NT2/D1 (cell line): ENCODE results near the gene SLC25A39.

Experiments used
- DNase-seq: peaks from one replicate; pipeline ENCODE4 v3.0.0-alpha.2; 2011; ENCODE audit warnings: low read depth, low spot score
- H3K27me3 ChIP-seq: 2 replicates; pipeline ENCODE4 v1.6.0; 2011; ENCODE audit warnings: mild to moderate bottlenecking; ENCODE audit not compliant: insufficient read length, insufficient read depth
- H3K36me3 ChIP-seq: 2 replicates; pipeline ENCODE4 v1.6.1; 2011; ENCODE audit warnings: mild to moderate bottlenecking, low read length, mixed read lengths; ENCODE audit not compliant: insufficient read depth, insufficient read length
- H3K4me1 ChIP-seq: 2 replicates; pipeline ENCODE4 v1.5.1; 2011; ENCODE audit not compliant: insufficient read depth, insufficient read length
- H3K4me3 ChIP-seq: 2 replicates; pipeline ENCODE4 v1.5.1; 2011; ENCODE audit warnings: low read depth; ENCODE audit not compliant: insufficient read length
- H3K9ac ChIP-seq: 2 replicates; pipeline ENCODE4 v1.6.0; 2011; ENCODE audit warnings: low read depth; ENCODE audit not compliant: insufficient read length
- H3K9me3 ChIP-seq: 2 replicates; pipeline ENCODE4 v1.5.1; 2011; ENCODE audit warnings: mild to moderate bottlenecking, low read length; ENCODE audit not compliant: insufficient read depth
- SUZ12 ChIP-seq: IDR thresholded peaks from 2 replicates; pipeline ENCODE4 v1.6.1; 2011; ENCODE audit not compliant: insufficient read length, insufficient read depth; ENCODE audit errors: extremely low read depth
- YY1 ChIP-seq: IDR thresholded peaks from 2 replicates; pipeline ENCODE4 v1.6.1; 2011; ENCODE audit not compliant: insufficient read length, insufficient read depth
- ZNF274 ChIP-seq: IDR thresholded peaks from 2 replicates; pipeline ENCODE4 v1.6.1; 2011; ENCODE audit warnings: mild to moderate bottlenecking, low read depth, low read length

The SLC25A39 gene

DNA sequence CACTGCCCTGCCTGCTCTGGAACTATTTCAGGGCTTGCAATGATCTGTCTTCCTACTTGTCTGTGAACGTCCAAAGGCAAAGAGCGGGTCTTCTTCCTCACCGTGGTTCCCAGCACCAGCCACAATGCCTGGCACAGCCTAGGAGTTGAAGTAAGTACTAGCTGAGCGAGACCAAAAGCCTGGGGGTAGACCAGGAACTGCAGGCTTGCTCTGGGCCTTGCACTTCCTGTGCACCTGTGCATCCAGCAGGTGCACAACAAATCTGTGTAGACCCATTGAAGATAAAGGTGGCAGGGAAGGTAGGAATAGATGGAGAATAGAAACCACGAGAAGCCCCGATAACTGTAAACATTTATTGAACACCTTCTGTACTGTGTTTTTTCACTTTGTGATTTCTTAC, 34.4 kb upstream of the SLC25A39 start:
- Histone ChIP-seq H3K4me1 (peaks cover 24% of the 10 kb centered on the region), H3K9ac (no peak overlapping the region), H3K4me3 (no peak overlapping the region), H3K27me3 (peaks cover 2% of the 10 kb centered on the region), H3K36me3 (peaks cover 36% of the 10 kb centered on the region), H3K9me3 (no peaks in the 10 kb centered on the region)
- no peak for DNase-seq
- TF ChIP-seq ZNF274: no peak
- no peak for TF ChIP-seq YY1
- TF ChIP-seq SUZ12: no peak

DNA sequence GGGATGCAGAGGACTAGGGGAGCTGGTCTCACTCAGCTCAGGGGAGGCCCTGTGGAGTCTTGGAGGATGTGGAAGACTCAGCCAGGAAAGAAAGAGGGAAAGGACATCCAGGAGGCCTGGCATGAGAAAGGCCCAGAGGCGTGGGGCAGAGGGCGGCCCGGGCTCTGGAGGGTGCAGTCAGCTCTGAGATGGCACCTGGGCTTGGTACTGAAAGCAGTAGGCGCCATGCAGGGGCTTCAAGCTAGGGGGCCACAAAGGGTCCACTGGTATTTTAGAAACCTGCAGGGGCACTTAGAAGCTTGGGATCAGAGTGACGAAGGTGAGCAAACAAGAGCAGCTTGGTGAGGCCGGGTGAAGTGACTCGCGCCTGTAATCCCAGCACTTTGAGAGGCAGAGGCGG, 33.4 kb upstream of the SLC25A39 start:
- H3K9me3 ChIP-seq: no peaks in the 10 kb centered on the region
- peaks cover 37% of the 10 kb centered on the region for H3K36me3 ChIP-seq
- H3K9ac ChIP-seq: no peak overlapping the region
- H3K27me3 ChIP-seq: no peaks in the 10 kb centered on the region
- peaks cover 24% of the 10 kb centered on the region for H3K4me1 ChIP-seq
- no peak for DNase-seq
- H3K4me3 ChIP-seq: no peak overlapping the region
- TF ChIP-seq SUZ12 (no peak), ZNF274 (no peak), YY1 (no peak)

DNA sequence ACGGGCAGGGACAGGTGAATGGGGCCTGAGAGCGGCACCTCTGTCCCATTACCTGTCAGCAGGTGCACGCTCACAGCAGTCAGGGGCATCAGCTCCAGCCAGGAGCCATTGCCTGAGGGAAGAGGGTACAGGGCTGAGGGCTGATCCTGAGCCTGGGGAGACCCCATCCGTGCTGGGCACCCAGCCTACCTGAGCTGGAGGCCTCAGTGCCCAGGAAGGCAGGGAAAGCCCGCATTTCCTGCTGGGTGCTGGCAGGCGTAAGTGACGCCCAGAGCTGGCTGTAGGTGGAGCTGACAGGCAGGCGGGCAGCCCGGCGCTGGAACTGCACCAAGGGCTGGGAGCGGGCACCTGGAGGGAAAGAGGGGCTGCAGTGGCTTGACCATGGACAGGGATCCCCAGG, 31.6 kb upstream of the SLC25A39 start:
- H3K4me1 ChIP-seq: peaks cover 14% of the 10 kb centered on the region
- H3K9me3 ChIP-seq: no peaks in the 10 kb centered on the region
- no peak for TF ChIP-seq ZNF274
- no peak for TF ChIP-seq YY1
- no peak for TF ChIP-seq SUZ12
- H3K36me3 ChIP-seq: peaks cover 55% of the 10 kb centered on the region
- no peak for DNase-seq
- no peak overlapping the region for H3K4me3 ChIP-seq
- H3K9ac ChIP-seq: no peak overlapping the region
- no peaks in the 10 kb centered on the region for H3K27me3 ChIP-seq

DNA sequence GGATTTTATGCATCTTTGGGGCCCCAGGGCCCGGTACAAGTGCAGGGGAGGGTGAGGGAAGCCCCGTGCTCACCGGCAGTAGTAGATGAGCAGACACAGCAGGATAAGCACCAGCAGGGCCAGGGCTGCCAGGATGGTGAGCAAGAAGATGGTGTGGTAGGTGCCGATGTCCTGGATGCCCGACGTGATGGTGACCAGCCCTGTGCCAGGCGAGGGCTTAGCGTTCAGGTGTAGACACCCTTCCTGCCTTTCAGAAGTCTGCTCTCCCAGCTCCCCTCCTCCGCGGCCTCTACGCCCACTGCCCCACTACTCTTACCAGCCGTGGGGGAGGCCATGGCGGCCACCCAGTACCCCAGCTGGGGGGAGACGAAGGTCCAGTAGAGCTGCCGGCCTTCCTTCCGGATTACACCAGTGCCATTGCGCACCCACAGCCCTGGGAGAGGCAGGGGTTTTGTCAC, 31.0 kb upstream of the SLC25A39 start:
- Histone ChIP-seq H3K4me3 (no peak overlapping the region), H3K27me3 (no peaks in the 10 kb centered on the region), H3K4me1 (peaks cover 9% of the 10 kb centered on the region), H3K9me3 (no peaks in the 10 kb centered on the region), H3K36me3 (peaks cover 61% of the 10 kb centered on the region), H3K9ac (peak overlapping the region; percentile 27)
- TF ChIP-seq SUZ12: no peak
- no peak for TF ChIP-seq YY1
- no peak for TF ChIP-seq ZNF274
- no peak for DNase-seq

DNA sequence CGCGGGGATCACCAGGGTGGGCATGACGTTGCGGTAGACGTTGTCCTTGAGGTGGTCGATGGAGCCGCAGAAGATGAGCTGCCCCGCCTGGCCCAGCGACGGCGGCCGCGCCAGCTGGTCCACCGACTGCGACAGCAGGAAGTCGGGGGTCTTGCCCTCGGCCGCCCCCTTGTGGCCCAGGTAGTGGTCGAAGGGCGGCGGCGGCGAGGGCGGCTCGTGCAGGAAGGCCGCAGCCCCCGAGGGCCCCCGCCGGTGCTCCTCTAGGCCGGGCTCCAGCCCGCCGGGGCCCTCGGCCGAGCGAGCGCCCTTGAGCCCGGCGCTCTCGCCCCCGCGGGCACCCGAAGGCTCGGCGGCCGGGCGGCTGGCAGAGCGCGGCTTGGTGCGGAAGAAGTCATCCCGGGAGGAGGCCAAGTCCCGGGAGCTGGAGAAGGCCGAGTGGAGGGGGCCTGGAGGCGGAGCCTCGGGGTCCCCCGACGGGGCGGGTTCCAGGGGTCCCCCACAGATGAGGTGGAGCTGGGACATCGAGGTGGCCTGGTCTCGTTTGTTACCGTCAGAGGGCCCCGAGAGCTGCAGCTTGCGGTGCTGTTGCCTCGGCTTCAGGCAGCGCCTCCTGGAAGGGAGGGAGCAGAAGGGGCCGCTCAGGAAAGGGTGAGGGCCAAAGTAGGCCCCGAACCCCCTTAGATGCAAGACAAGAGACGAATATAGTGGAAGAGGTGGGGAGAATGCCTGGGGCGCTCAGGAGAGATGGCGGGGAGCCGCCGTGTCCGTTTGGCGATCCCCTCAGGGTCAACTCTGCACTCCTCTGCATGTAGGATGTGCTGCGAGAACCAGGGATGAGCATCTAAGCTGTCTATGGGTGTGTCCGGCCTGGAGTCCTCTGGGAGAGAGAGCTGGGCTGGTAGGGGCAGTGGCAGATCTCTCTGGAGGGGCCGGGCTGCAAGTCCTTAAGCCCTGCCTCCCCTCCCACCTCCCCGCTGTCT, 30.2 kb upstream of the SLC25A39 start:
- H3K4me3 ChIP-seq: peak overlapping the region; percentile 29
- no peaks in the 10 kb centered on the region for H3K9me3 ChIP-seq
- no peak for DNase-seq
- H3K36me3 ChIP-seq: peaks cover 65% of the 10 kb centered on the region
- H3K4me1 ChIP-seq: peaks cover 7% of the 10 kb centered on the region
- H3K27me3 ChIP-seq: no peaks in the 10 kb centered on the region
- TF ChIP-seq YY1 (no peak), SUZ12 (no peak), ZNF274 (no peak)
- H3K9ac ChIP-seq: peak overlapping the region; percentile 71

DNA sequence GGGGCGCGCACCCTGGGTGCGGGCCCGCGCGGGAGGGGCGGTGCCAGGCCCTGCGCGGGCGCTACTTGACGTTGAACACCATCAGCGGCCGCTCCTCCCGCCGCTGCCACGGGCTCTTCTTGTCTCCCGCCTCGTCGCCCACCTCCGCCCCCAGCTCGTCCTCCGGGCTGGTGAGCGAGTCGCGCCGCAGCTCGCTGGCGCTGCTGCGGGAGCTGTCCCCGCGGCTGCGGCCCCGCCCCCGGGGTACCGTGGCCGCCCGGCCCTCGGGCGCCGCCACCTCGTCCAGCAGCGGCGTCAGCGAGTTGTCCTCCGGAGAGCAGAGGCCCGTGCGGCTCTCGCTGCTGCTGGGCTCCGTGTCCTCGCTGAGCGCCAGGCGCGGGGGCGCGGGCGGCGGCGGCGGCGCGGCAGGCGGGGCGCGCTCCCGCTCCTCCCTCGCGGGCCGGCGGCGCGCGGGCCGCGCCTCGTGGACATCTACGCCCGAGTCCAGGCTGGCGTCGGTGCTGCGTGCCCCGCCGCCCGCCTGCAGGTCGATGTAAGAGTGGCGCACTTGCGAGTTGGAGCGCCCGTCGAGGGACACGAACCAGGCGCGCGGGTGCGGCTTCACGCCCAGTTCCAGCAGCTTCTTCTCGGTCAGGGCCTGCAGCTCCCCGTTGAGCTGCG, 29.2 kb upstream of the SLC25A39 start:
- no peak for DNase-seq
- Histone ChIP-seq H3K4me3 (peak overlapping the region; percentile 39), H3K4me1 (peaks cover 7% of the 10 kb centered on the region), H3K27me3 (no peaks in the 10 kb centered on the region), H3K36me3 (peaks cover 70% of the 10 kb centered on the region), H3K9me3 (no peaks in the 10 kb centered on the region), H3K9ac (peak overlapping the region; percentile 76)
- TF ChIP-seq SUZ12 (no peak), ZNF274 (no peak), YY1 (no peak)
